Transverse colon (tissue), 4 donors: ENCODE measurements around the gene KIAA0040. TPM values are rescaled to one million over a fixed set of nuclear protein-coding genes. Genes with fewer than 3 reads are reported as not detected.

Experiments used
- DNase-seq: peaks from one replicate; pipeline ENCODE4 v3.0.0-alpha.2; 2019
- H3K27ac ChIP-seq, 4 donors: fragments of 200-600 bp; sonication (generic); 2 replicates each; pipeline ENCODE4 v1.5.1; 2016 to 2018; ENCODE audit warnings: inconsistent platforms in 4 of 4
- H3K27me3 ChIP-seq: fragments of 200-600 bp; sonication (generic); 2 replicates; pipeline ENCODE4 v1.5.1; 2017; ENCODE audit warnings: inconsistent platforms
- H3K36me3 ChIP-seq, 4 donors: fragments of 200-600 bp; sonication (generic); 2 replicates each; pipeline ENCODE4 v1.5.1; 2017 to 2019; ENCODE audit warnings: inconsistent platforms in 4 of 4
- H3K4me1 ChIP-seq, 4 donors: fragments of 200-600 bp; sonication (generic); 2 replicates each; pipeline ENCODE4 v1.5.1; 2017 to 2020; ENCODE audit warnings: inconsistent platforms in 4 of 4
- H3K4me3 ChIP-seq, 4 donors: fragments of 200-600 bp; sonication (generic); 1 replicate in 1 of 4; 2 replicates in 3 of 4; pipeline versions ENCODE4 v1.5.1 to v1.6.1; 2017 to 2019; ENCODE audit warnings: inconsistent platforms in 4 of 4
- H3K9me3 ChIP-seq, 2 donors: fragments of 200-600 bp; sonication (generic); 2 replicates each; pipeline ENCODE4 v1.5.1; 2017 to 2019; ENCODE audit warnings: inconsistent platforms in 2 of 2
- CTCF ChIP-seq, 5 experiments: fragments of 200-600 bp in 3 of 5; fragments of 450-650 bp in 2 of 5; sonication (generic) in 3 of 5; IDR thresholded peaks; 1 replicate in 2 of 5; 2 replicates in 3 of 5; pipeline ENCODE4 v1.5.1; 2016 to 2017; ENCODE audit warnings: antibody characterized with exemption in 5 of 5, inconsistent platforms in 3 of 5, mild to moderate bottlenecking in 2 of 5, moderate library complexity in 1 of 5
- EP300 ChIP-seq: sonication (generic); formaldehyde crosslinking; IDR thresholded peaks from one replicate; pipeline ENCODE4 v1.6.1; 2017; ENCODE audit warnings: antibody characterized with exemption, low read depth
- POLR2A ChIP-seq: fragments of 450-650 bp; IDR thresholded peaks from one replicate; pipeline ENCODE4 v1.6.1; 2016; ENCODE audit warnings: antibody characterized with exemption, mild to moderate bottlenecking, moderate library complexity
- POLR2AphosphoS5 ChIP-seq, 3 donors: sonication (generic); formaldehyde crosslinking; IDR thresholded peaks; one replicate each; pipeline ENCODE4 v1.6.1; 2016; ENCODE audit warnings: antibody characterized with exemption in 3 of 3
- WGBS, 2 donors: methylation state at CpG; one replicate each; pipeline ENCODE4 v1.1.5; 2018; ENCODE audit warnings: low coverage in 1 of 2; 5-methylcytosine and 5-hydroxymethylcytosine counted together
- in situ Hi-C, 4 donors: fragments of 200-750 bp; cut with MboI; loops; one replicate each; pipeline versions ENCODE4 v1.15.0 to v1.15.1; 2017; ENCODE audit warnings: low sequenced_read_pairs in 3 of 4, low pct_ligation_motif_present in 1 of 4, low pct_unique_long_range_greater_than_20kb in 1 of 4
- intact Hi-C: fragments of 100-400 bp; cut with DNase I; formaldehyde crosslinking; loops from one replicate; pipeline ENCODE4 v1.15.1; 2023; ENCODE audit warnings: low total_unique reads
- total RNA-seq, 4 donors: library from RNA; depleted of rRNA; stranded (reverse); fragments of >200 nt; gene quantifications; one replicate each; pipeline ENCODE4 v1.1.0, GENCODE V29; 2016

The KIAA0040 gene
- total RNA-seq, 4 donors from 2014 or later: 17.5 to 35.5 (median 21.2) TPM

DNA sequence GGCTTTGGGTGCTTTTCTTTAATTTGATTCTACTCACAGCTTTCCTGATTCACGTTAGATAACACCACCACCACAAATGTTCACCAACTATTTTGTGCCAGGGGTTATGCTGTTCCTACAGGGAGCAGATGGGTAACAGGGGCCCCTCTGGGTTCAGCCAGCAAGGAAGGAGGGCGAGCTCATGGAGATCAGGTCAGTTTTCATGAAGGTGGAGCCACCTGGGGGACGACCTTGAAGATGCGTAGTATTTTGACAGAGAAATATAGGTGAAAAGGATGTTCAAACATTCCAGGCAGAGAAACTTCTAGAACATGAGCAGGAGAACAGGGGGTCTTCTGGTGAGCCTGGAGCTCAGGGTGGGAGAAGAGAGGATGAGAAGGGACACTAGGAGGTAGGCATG lies 28.9 kb downstream of the KIAA0040 start:
- in situ Hi-C loops: no loop called here
- WGBS, 2 donors: 71 to 74% methylated on average over 4 of the region's 4 CpGs

GRCh38 chr1:175162955-175163354 lies 29.6 kb downstream of the KIAA0040 start:
- WGBS, 2 donors: 60 to 63% methylated on average over 1 to 4 of the region's 4 CpGs
- TF ChIP-seq CTCF (IDR thresholded peaks at IDR 0.05) (no peak), EP300 (no peak)

More for the DNA sequence above, 28.9 kb downstream of the KIAA0040 start:
- no peak for TF ChIP-seq CTCF (IDR thresholded peaks at IDR 0.05)
- no peak for TF ChIP-seq POLR2AphosphoS5 (IDR thresholded peaks at IDR 0.05)
- TF ChIP-seq POLR2A: no peak
- no peak for TF ChIP-seq EP300
- no peak overlapping the region for H3K27ac ChIP-seq
- no peak for DNase-seq
- no peaks in the 10 kb centered on the region for H3K9me3 ChIP-seq
- peaks cover 0 to 1% (median 0%) of the 10 kb centered on the region in 4 donors for H3K4me1 ChIP-seq
- no peaks in the 10 kb centered on the region for H3K27me3 ChIP-seq
- intact Hi-C loops: no loop called here
- peaks cover 0 to 16% (median 2%) of the 10 kb centered on the region in 4 donors for H3K36me3 ChIP-seq
- H3K4me3 ChIP-seq: no peak overlapping the region

GRCh38 chr1:175158170-175158591 lies 34.4 kb downstream of the KIAA0040 start:
- H3K4me1 ChIP-seq: no peaks in the 10 kb centered on the region
- 89 to 100% methylated on average over 2 to 6 of the region's 6 CpGs for WGBS, 2 donors
- H3K9me3 ChIP-seq: no peaks in the 10 kb centered on the region
- DNase-seq: no peak
- H3K27me3 ChIP-seq: peaks cover 11% of the 10 kb centered on the region
- H3K4me3 ChIP-seq: no peak overlapping the region
- peaks cover 0 to 6% (median 0%) of the 10 kb centered on the region in 4 donors for H3K36me3 ChIP-seq
- intact Hi-C loops: no loop called here
- no peak for TF ChIP-seq EP300
- no peak for TF ChIP-seq POLR2A
- no peak for TF ChIP-seq CTCF (IDR thresholded peaks at IDR 0.05)
- TF ChIP-seq POLR2AphosphoS5 (IDR thresholded peaks at IDR 0.05): no peak
- in situ Hi-C loops: loop anchor here in 3 of 4 donors (5.0 to 10.0 kb wide), 3 partner anchors 64 to 167 kb away; no protein-coding TSS in a partner anchor
- H3K27ac ChIP-seq: no peak overlapping the region

More at GRCh38 chr1:175162955-175163354, 29.6 kb downstream of the KIAA0040 start:
- no peaks in the 10 kb centered on the region for H3K4me1 ChIP-seq
- no peaks in the 10 kb centered on the region for H3K9me3 ChIP-seq
- no peak overlapping the region for H3K27ac ChIP-seq
- intact Hi-C loops (no loop called here), in situ Hi-C loops (no loop called here)
- no peaks in the 10 kb centered on the region for H3K27me3 ChIP-seq
- no peak for DNase-seq
- peaks cover 0 to 16% (median 2%) of the 10 kb centered on the region in 4 donors for H3K36me3 ChIP-seq
- no peak overlapping the region for H3K4me3 ChIP-seq

DNA sequence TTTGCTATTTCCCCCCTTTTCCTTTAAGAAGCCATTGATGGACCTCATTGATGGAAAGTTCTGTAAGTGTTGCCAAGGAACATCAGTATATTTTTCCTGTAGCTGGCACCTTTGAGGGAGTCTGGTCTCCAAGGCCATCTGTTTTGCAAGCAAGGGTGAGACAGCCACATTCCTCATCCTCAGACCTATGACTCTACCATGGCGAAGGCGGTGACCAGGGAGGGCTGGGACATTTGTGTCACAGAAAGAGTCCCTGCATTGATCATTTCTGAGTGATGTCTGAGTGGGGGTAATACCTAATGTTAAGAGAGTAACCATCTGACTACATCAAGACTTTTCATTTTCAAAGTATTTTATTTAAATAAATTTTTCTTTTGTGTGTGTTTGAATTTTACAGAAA lies 35.4 kb downstream of the KIAA0040 start:
- no peak for TF ChIP-seq POLR2AphosphoS5 (IDR thresholded peaks at IDR 0.05)
- TF ChIP-seq POLR2A: no peak
- no peak for TF ChIP-seq EP300
- no peak for TF ChIP-seq CTCF (IDR thresholded peaks at IDR 0.05)
- no peak overlapping the region for H3K27ac ChIP-seq
- H3K4me1 ChIP-seq: peaks cover 0 to 2% (median 0%) of the 10 kb centered on the region in 4 donors
- no peaks in the 10 kb centered on the region for H3K9me3 ChIP-seq
- peaks cover 19% of the 10 kb centered on the region for H3K27me3 ChIP-seq
- H3K36me3 ChIP-seq: peaks cover 0 to under 1% (median 0%) of the 10 kb centered on the region in 4 donors
- no peak overlapping the region for H3K4me3 ChIP-seq
- 98% methylated on average over 2 of the region's 2 CpGs; no CpG with 5 or more reads in 1 of the 2 donors for WGBS, 2 donors
- in situ Hi-C loops (loop anchor here in 3 of 4 donors (5.0 to 10.0 kb wide), 3 partner anchors 65 to 168 kb away; no protein-coding TSS in a partner anchor), intact Hi-C loops (no loop called here)
- no peak for DNase-seq
